ENCODE data around the gene CD84.

DNA sequence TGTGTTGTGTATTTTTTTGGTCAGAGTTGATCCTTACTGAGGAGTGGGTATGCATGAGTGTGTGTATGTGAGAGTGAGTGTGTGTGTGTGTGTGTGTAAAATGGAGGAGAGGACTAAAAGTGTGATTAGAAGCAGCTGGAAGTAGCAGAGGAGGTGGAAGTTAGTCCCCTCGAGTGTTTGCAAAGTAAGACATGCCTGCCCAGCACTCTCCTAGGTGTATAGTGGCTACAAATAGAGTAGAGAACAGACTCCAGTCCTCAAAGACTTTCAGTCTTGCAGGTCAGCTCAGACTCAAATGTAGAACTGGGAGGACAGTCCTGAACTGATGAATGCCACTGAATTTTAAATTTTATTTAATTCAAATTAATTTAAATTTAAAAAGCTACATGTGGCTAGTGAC is 39.0 kb upstream of the CD84 start:
- no peak for TF ChIP-seq GATA2 (IDR thresholded peaks at IDR 0.05; ENCODE audit: low read depth, low read length)
- TF ChIP-seq GATA3 (IDR thresholded peaks at IDR 0.05; ENCODE audit: low read depth, low read length): no peak
